SK-N-DZ (cell line): ENCODE data around the gene CENPI. TPM values are rescaled to one million over a fixed set of nuclear protein-coding genes. Genes with fewer than 3 reads are reported as not detected.
A peak's percentile ranks its signal among the peaks of the same experiment; 100 is the strongest.
"Not testable (repeated sequence)": the region's sequence is repeated elsewhere in the genome, so short reads cannot be mapped to it uniquely, and the experiment has no call there.

Experiments used
- DNase-seq: peaks from one replicate; pipeline ENCODE4 v3.0.0-alpha.2; 2015; ENCODE audit warnings: low spot score
- polyA plus RNA-seq, 2 experiments: library from polyadenylated mRNA; depleted of rRNA; stranded (reverse); fragments of >200 nt; gene quantifications; 2 replicates each; pipeline ENCODE4 v1.2.3, GENCODE V29; 2014

The CENPI gene
- 17.7 and 27.6 TPM in 2 replicates for polyA plus RNA-seq (2014; cell fraction: cytosol; rRNA removed)
- polyA plus RNA-seq (2014; cell fraction: nucleus; rRNA removed): 18.6 and 24.3 TPM in 2 replicates

GRCh38 chrX:101097546-101098453 lies at the start of gene CENPI:
TSS of gene CENPI (plus strand) at chrX:101098204. CDS start at chrX:101101071, 2,867 bp downstream.
- peak; percentile 91 for DNase-seq

- no peak for DNase-seq
These were observed 46.9 kb upstream of the CENPI start for GRCh38 chrX:101051153-101051548.

GRCh38 chrX:101051549-101052302 lies 46.3 kb upstream of the CENPI start, which contains the start of gene TRMT2B:
TSS of gene TRMT2B (minus strand) at chrX:101052111. CDS start at chrX:101042289, 9,822 bp downstream.
- DNase-seq: peak; percentile 75

GRCh38 chrX:101056551-101056950 lies 41.5 kb upstream of the CENPI start:
- DNase-seq: not testable (repeated sequence)

- no peak for DNase-seq
These were observed 40.8 kb upstream of the CENPI start for GRCh38 chrX:101057093-101057714.

GRCh38 chrX:101062176-101062575 lies 35.8 kb upstream of the CENPI start:
- DNase-seq: no peak

- no peak for DNase-seq
These were observed 26.4 kb upstream of the CENPI start for GRCh38 chrX:101071582-101071981.

- peak; percentile 42 for DNase-seq
These were observed 19.0 kb upstream of the CENPI start, which contains the start of gene TMEM35A for GRCh38 chrX:101078716-101079598. TSS of gene TMEM35A (plus strand) at chrX:101078879. CDS start at chrX:101079003, 124 bp downstream.

- DNase-seq: peak; percentile 6
These were observed 18.2 kb upstream of the CENPI start for GRCh38 chrX:101079736-101080270.

GRCh38 chrX:101080326-101081124 lies 17.5 kb upstream of the CENPI start:
- peak; percentile 5 for DNase-seq

- no peak for DNase-seq
These were observed 16.8 kb upstream of the CENPI start for GRCh38 chrX:101081231-101081630.

GRCh38 chrX:101091817-101092216 lies 6.2 kb upstream of the CENPI start:
- no peak for DNase-seq

GRCh38 chrX:101108284-101108683 lies 10.3 kb downstream of the CENPI start:
- DNase-seq: no peak

- DNase-seq: no peak
These were observed 19.7 kb downstream of the CENPI start for GRCh38 chrX:101117701-101118100.

- no peak for DNase-seq
These were observed 38.2 kb downstream of the CENPI start for GRCh38 chrX:101136235-101136634.
